GM12875 (cell line): ENCODE measurements around the gene NYAP2.

Experiments used
- H3K4me3 ChIP-seq: one replicate; pipeline ENCODE4 v1.5.1; 2011; ENCODE audit warnings: low read depth, low read length, control low read depth
- CTCF ChIP-seq: IDR thresholded peaks from 2 replicates; pipeline ENCODE4 v1.5.1; 2011; ENCODE audit warnings: low read depth, mild to moderate bottlenecking, control low read depth, inconsistent platforms, low read length, moderate library complexity, borderline replicate concordance; ENCODE audit not compliant: insufficient read depth

The NYAP2 gene

GRCh38 chr2:225463449-225463848 is 63.9 kb downstream of the NYAP2 start:
- no peak overlapping the region for H3K4me3 ChIP-seq
- no peak for TF ChIP-seq CTCF

GRCh38 chr2:225464346-225465025 is 65.0 kb downstream of the NYAP2 start:
- no peak overlapping the region for H3K4me3 ChIP-seq
- TF ChIP-seq CTCF: no peak

GRCh38 chr2:225465827-225466226 is 66.3 kb downstream of the NYAP2 start:
- no peak for TF ChIP-seq CTCF

GRCh38 chr2:225466891-225467604 is 67.5 kb downstream of the NYAP2 start:
- no peak overlapping the region for H3K4me3 ChIP-seq
- TF ChIP-seq CTCF: no peak

More at GRCh38 chr2:225465827-225466226, 66.3 kb downstream of the NYAP2 start:
- H3K4me3 ChIP-seq: no peak overlapping the region

GRCh38 chr2:225468131-225468530 is 68.6 kb downstream of the NYAP2 start:
- no peak overlapping the region for H3K4me3 ChIP-seq
- no peak for TF ChIP-seq CTCF

- TF ChIP-seq CTCF: no peak
- no peak overlapping the region for H3K4me3 ChIP-seq
Measured at GRCh38 chr2:225471039-225471438, 71.5 kb downstream of the NYAP2 start.

GRCh38 chr2:225471482-225471881 is 72.0 kb downstream of the NYAP2 start:
- TF ChIP-seq CTCF: no peak
- no peak overlapping the region for H3K4me3 ChIP-seq
